Brain pericyte (primary cell): Measurements from ENCODE around the gene SHH.
"Not testable (repeated sequence)": the region's sequence is repeated elsewhere in the genome, so short reads cannot be mapped to it uniquely, and the experiment has no call there.

Experiments used
- DNase-seq: peaks from one replicate; pipeline ENCODE4 v3.0.0-alpha.2; 2012; ENCODE audit warnings: low read depth, low spot score

The SHH gene

DNA sequence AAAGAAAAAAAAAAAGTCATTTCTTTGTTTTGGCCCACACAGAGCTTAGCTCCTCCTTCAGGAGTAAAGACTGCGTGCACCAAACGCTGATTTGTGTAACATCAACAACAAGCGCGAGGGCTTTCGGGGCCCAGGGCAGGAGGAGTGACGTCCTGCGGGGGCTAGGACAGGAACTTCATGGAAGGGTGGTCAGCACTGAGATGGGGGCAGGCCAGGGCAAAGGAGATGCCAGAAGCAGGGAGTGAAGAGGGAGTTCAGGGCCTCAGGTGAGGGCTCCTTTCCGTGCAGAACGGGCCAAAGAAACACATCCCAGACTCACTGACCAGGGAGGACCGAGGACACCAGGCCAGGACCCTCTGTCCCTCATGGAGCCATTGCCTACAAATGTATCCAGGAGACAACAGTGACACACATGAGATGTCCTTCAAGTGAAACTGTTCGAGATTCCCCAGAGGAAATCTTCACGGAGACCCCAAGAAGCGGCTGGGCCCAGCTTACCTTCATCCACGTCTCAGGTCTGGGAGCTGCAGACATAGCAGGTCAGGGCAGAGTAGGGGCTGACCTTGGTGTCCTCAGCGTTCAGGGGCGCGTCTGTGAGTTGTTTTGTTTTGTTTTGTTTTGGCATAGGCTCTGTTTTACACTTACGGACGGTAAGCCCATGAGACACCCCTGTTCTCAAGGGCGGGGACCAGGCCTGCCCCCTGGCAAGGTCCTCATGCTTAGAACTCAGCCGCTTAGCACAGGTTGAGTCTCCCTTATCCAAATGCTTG, 30.4 kb upstream of the SHH start:
- no peak for DNase-seq

DNA sequence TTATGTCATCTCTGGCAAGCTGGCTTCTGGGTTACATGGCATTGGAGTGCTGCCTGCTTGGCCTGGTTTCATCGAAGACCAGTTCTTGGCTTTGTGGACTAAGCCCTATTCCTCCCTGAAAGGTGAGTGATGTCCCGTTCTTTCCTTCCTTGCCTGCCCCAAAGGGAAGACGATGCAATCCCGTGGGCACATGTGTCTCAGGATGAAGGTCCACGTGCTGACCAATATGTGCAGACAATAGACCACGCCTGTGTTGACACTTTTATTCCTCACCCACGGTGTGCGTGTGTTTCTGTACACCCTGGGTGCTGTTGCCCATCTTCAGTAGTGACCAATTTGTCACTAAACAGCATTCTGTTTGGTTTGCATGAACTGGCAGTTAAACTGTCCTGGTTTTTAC, 28.6 kb upstream of the SHH start:
- DNase-seq, result no peak

DNA sequence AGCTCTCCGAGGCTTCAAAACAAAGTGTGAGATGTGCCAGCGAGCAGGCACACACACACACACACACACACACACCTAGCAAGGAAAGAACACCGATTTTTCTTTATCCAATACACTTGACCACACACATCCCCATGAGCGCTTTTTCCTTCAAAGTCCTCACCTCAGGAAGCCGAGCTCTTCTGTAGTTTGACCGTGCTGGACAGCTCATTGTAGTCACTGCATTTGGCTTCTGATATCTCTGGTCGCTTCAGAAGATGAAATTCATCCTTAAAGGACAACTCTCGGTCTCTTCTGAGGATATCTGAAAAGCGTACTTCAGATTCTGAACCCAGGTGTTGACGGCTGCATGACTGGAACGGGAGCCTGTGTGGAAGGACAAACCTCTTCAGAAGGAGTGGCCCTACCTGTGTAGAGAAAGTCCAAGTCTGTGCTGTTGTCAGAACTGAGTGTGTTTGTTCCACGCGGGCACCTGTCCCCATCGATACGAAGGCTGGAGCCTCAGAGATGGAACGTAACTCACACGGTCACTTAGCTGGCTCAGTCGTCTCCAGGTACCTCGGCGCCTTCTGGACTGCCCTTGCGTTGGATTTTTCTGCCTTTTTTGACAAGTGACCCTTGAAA, 28.1 kb upstream of the SHH start:
- DNase-seq, result no peak

DNA sequence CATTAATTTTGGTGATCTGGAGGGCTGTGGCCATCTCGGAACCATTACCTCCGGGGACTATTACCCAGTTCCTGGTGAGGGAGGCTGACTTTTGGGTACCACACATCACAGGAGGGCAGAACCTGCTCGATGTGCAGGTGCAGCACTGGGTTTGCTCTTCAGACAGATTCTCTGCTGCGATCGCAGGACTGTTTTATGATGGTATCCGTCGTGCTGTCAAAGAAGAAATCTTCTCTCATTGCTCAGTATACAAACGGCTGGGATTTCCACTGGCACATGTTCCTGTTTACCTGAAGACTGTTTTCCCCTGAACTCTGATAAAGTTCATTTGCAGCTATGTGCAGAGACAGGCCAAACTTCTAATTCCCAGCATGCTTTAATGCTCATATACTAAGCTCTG, 27.2 kb upstream of the SHH start:
- no peak for DNase-seq

DNA sequence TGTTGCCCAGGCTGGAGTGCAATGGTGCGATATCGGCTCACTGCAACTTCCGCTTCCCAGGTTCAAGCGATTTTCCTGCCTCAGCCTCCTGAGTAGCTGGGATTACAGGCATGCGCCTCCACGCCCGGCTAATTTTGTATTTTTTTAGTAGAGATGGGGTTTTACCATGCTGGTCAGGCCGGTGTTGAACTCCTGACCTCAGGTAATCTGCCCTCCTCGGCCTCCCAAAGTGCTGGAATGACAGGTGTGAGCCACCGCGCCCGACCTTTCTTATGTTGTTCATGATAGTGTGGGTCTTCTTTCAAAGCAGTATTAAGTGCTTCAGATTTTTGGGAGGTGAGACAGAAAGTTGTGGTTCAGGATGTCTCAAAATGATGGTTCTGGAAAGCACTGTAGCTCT, 26.0 kb upstream of the SHH start:
- DNase-seq, result not testable (repeated sequence)

DNA sequence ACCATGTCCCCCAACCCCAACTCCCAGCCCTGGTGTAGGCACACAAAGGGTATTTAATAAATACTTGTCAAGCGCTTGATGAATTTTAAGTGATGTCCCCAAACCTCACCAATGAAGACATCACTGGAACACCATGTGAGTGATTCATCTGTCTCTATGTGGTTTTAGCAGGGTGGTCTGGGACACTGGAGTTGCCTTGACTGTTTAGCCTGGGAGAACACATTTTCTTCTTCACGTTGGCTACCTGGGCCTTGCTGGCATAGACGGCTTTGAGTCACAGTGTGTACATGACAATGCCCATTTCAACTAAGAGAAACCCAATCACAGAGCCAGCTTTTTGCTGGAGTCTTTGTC, 24.8 kb upstream of the SHH start:
- no peak for DNase-seq

DNA sequence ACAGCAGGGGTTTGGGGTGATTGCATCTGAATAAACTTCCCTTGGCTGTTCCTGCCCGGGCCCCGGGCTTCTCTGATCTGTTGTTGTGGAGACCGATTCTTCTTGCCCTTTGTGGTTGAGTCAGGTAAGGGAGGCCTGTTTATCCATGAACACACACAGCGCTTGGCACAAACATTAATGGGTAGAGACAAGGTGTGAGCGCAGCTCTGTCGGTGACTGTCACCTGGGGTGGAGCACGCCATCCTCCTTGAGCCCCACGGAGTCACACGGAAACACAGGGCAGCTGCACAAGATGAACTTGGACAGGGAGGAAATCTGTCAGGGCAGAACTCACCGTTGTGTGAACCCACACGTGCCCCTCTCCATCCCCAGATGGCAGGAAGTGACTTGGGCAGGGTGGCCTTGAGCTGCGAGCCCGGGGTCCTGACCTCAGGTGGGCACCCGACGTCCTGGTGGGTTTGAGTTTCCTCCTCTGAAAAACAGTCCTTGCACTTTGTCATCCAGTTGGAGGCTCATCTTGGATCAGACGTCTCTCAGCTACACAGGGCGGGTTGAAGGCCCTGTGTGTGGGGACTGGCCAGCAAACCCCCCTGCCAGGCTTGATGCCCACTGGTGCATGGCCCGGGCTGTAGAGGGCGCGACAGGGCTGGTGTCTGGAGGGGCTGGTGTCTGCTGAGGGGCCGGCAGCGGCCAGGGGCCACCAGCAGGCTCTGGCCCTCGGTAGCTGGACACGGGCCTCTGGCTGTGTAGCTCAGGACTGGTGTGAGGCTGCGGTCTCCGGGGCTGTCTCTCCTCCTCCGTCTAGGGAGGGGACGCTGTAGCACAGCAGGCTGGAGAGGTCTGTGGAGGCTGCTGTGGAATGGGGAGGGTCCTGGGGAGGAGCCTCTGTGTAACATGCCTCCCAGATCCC, 24.2 kb upstream of the SHH start:
- DNase-seq, result no peak

DNA sequence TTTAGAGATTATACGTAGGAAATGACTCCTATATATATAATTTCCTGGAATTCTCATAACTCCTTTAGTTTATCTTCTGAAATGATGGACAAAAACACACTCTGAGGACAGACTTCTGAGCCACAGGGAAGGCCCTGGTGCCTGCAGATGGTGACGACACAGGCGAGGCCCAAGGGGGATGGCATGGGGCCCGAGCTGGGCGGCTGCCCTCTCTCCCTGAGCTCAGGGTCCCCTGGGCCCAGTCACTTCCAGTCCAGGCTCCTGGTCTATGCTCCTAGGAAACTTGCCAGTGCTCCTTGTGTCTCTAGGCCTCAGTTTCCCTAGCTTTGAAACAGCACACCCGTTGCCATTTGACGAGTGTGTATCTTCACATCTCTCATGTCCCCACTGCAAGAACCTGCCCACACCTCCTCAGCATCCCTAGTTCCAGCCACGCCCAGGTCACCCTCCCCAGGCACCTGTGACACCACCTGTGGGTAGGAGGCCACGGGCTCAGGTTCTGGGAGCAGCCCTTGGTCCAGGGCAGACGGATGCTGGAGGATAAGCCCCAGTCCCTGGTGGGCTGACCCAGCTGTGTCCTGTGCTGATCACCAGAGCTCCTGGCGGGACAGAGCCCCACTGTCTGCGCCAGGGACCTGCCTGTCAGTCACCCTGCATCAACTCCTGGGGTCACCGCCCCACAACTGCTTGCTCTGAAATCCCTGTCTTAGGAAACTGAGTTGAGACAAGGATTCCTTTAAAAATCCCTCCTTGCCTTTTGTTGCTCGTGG, 23.4 kb upstream of the SHH start:
- no peak for DNase-seq

DNA sequence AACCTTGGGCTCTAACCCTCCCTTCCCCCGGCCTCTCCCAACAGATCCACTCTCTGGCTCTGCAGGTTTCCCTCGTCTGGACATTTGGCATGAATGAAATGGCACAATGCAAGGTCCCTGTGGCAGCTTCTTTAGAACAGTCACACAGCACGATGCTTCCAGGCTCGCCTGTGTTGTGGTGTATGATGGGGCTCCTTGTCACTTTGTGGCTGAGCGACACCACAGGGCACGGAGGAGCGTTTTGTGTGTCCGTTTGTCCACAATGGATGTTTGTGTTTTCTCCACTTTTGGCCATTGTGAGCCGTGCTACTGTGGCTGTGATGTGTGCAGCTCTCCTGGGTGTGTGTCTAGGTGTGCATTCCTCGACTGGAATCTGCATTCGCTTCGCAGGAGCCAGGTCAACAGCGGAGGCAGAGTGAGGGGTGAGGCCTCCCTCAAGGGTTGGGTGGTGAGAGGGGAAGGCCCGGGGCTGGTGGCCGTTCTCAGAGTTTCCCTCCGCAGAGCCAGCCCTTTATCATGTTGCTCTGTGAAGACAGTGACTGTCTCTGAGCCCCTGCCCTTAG, 22.3 kb upstream of the SHH start:
- no peak for DNase-seq

DNA sequence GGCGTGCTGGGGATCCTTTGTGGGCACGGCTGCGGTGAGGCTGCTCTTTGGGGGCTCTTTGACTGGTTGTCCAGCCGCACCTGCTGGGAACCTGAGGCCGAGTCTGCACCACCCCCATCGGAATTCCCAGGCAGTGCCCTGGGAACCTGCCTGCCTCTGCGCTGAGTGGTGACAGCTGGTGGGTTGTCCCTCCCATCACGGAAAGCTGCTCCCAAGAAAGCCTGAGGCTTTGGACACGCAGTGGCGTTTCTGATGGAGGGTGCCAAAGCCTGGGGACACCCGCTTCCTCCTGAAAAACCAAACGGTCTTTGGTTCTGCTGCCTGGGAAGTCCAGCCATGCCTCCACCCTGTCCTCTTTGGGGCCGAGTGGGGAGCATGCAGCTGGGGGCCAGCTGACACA, 21.4 kb upstream of the SHH start:
- DNase-seq, result no peak

DNA sequence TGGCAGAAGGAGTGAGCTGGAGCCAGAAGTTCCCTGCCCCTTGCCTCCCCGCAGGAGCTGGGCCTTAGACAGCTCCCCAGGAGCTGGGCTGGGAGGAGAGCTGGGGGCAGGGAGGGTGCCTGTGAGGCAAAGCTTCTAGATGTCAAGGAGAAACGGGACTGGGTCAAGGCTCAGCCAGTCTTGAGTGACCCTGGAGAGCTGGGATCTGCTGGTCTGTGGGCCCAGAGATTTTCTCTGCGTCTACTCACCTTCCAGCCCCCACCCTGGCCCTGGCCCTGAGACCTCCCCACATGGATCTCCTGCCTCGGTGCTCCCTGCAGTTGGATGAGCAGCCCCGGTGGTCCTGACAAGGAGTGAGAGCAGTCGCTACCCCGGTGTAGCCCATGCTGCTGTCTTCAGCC, 20.3 kb upstream of the SHH start:
- no peak for DNase-seq

DNA sequence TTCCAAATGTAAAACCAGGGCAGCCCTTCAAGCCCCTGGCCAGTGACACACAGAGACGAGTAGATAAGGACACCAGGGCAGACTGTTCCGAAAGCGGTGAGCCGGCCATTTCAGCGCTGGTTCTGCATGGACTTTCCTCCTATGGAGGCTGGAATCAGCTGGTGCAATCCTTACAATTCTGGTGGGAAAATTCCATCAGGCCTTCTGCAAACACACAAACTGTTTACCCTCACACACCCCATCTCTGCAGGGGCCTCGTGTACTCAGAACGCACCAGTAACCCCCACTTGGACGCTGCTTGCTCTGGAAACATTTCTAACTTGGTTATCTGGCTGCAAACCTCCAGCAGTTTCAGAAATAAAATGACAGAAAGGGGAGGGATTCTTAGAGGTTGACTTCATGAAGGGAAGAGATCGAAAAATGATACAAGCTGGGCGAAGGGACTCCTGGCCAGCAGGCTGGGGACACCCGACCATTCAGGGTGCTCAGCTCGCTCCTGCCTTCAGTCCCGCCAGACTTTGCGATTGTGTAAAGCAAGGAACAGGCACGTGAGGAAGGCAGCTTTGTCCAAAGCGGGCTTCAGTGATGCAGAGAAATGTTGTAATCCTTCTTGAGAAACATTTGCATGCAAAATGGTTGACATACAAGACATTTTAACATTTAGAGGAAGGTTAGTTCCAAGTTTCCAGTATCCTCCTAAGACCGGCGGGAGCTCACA, 19.7 kb upstream of the SHH start:
- no peak for DNase-seq

DNA sequence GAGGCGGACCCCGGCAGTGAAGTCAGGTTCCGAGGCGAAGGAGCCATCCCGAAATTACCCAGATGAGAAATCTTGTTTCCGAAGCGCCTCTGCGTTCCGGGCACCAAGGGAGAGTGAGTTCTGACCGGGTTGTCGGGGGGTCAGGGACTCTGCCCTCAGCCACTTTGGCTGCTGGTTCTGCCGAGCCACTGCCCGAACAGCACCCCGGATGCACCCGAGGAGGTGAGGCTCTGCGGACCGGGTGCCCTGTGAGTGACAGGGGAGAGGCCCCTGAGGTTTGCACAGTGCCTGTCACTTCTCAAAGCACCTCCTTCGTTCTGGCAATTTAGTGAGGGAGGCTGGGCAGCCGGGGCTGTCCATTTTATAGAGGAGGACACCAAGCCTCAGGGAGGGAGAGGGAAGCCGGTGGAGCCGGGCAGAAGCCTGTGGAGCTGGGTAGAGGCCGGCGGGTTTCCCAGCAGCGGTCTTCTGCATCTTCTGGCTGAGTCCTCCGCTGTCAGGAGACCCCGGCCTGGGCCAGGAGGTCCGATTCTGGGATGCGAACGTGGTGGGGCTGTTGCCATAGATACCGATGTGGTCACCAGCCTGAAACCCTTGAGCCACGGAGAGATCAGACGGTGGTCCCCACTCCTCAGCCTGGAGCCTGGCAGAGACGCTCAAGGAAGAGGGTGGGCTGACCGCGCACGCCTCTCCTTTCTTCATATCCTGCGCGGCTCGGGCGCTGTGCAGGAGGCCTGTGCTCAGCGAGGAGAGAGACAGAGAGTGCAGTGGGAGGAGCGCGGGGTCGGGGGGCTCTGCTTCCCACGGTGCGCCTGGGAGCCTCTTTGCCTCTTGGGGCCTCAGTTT, 18.9 kb upstream of the SHH start:
- DNase-seq, result no peak

DNA sequence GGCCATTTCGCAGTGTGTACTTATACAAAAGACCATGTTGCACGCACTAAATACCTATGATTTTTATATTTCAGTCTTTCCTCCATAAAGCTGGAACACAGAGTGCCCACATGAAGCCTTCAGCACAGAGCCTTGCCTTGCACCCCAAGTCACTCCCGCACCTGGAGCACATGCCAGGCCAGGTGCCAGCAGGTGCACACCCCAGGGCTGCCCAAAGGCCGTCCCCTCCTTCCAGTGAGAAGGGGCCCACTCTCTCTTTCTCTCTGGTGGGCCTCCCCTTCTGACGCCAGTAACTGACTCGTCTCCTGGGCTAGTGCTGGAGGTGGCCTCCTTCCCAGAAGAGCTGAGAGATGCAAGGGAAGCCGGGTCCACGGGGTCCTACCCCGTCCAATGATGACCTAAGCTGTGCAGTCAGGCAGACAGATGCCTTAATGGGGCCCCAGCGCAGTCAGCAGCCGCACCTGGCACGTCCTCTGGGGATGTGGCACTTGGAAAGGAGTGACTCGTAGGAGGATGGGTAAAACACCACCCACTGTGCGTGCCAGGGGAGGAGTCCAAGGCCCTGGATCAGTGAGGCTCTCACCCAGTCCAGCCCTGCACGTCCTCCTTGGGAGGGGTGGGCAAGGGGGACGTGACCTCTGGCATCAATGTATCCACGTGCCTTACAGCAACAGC, 17.7 kb upstream of the SHH start:
- no peak for DNase-seq

DNA sequence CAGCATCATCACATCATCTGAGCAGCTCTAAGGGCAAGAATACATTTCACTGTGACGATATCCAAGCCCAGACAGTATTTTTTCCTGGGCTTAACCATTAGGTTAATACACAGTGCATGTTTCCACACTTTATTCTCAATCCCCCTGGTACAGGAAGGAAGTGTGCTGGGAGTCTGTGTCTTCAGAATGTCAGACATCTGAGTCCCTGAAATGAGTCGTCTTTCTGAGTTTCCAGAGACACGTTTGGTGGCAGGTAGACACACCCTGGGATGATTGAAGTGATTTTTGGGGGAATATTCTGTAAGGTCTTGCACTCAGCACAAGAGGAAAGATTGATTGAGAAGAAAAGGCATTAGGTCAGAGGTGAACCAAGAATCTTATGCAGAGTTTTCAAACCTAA, 13.1 kb upstream of the SHH start:
- DNase-seq, result no peak

DNA sequence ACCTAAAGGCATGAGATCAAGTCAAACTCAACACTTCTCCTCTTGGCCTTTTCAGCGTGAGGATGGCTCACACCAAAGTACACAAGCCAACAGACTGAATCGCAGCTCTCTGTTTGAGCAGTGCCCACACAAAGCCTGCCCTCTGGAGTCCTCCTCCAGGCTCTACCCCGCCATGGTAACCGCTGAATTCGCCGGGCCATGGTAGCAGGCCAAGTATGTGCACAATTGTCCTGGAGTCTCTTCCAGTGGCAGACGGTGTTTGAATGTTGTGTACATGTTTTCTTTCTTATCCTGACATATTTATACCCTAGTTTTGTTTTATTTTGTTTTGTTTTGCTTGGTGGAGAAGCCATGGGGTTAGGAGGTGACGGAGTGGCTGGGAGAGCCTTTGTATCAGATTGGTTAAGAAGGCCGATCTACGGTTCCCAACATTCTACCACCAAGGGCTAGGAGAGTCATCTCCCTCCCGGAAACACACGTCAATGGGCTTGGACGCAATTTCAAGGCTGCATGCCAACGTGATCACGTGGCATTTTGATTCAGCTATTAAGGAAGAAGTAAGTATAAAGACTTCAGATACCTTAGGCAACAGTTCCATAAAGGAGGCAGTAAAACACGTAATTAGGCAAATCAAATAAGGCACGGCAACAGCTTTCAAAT, 12.1 kb upstream of the SHH start:
- no peak for DNase-seq

DNA sequence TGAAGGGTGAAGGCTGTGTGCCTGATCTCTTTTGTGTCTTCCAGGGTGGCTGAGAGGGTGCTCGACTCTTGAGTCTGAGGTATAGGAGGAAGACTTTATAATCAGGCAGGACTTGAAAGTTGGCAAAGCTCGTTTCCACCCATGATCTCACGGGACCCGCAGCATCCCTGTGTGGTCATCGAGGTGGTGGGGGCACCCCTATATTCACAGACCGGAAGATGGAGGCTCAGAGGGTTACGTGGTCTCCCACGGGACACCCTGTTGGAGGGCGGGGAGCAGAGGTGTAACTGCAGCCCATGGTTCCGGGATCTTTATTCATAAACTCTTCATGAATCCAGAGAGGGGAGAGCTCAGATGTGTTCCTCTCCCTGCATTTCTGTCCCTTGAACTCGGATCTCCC, 9.6 kb upstream of the SHH start:
- DNase-seq, result no peak

DNA sequence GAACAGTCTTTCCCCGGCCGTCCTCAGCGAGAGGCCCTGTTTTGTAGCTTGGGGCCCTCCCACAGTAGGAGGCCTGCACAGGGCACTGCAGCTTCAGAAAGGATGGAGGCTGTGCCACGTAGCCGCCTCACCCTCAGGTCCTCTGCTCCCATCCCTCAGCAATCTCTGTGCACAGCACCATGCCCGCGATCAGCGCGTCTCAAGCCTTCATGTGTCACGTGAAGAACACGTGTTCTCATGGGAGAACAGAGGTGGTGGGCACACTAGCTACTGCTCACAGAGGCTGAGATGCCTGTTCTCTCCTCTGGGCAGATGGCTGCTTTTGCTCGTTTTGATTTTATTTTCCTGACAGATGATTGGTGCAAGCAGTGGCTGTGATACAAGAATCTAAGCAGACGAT, 8.5 kb upstream of the SHH start:
- DNase-seq, result no peak

DNA sequence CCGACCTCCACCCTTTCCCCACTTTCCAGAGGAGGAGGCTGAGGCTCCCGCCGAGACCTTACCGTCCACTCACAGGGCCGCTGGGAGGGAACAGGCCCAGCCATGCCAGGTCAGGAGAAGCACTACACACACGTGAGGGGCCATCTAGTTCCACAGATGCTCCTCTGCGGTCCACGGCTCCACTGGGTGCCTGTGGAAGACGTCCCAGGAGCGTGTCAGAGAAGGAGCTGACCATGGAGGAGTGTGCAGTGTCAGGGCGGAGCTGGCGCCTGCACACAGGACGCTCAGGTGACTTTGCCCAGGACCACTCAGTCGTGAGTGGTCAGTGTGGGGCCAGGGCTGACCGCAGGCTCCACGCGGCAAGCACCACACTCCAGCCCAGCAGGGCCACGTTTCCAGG, 8.0 kb upstream of the SHH start:
- DNase-seq, result no peak
